OCI-LY1 (cell line): ENCODE data around the gene RAB25.
A peak's percentile ranks its signal among the peaks of the same experiment; 100 is the strongest.

Experiments
- H2AFZ ChIP-seq: fragments of 200-600 bp; sonication (generic), shearing (Covaris generic); 2 replicates; pipeline ENCODE4 v1.6.0; 2014; ENCODE audit warnings: antibody characterized with exemption, mild to moderate bottlenecking, low read length
- H3F3A ChIP-seq: fragments of 200-600 bp; sonication (generic), shearing (Covaris generic); 2 replicates; pipeline ENCODE4 v1.6.0; 2014; ENCODE audit warnings: mild to moderate bottlenecking, antibody characterized with exemption, low read length, moderate library complexity; ENCODE audit not compliant: insufficient read depth
- H3K27ac ChIP-seq: fragments of 200-600 bp; sonication (generic); 2 replicates; pipeline ENCODE4 v1.5.1; 2014; ENCODE audit warnings: low read length, mixed run types, mild to moderate bottlenecking, low read depth; ENCODE audit not compliant: poor library complexity, severe bottlenecking
- H3K27me3 ChIP-seq: fragments of 200-600 bp; sonication (generic); 2 replicates; pipeline ENCODE4 v1.6.0; 2014; ENCODE audit warnings: antibody characterized with exemption, mild to moderate bottlenecking, low read length, moderate library complexity; ENCODE audit not compliant: insufficient read depth
- H3K36me3 ChIP-seq: fragments of 200-600 bp; sonication (generic); 2 replicates; pipeline ENCODE4 v1.6.1; 2014; ENCODE audit warnings: mild to moderate bottlenecking, antibody characterized with exemption, low read length, moderate library complexity, mixed read lengths; ENCODE audit not compliant: insufficient read depth
- H3K4me1 ChIP-seq: fragments of 200-600 bp; sonication (generic); 2 replicates; pipeline ENCODE4 v1.5.1; 2014; ENCODE audit warnings: mild to moderate bottlenecking, low read length, moderate library complexity; ENCODE audit not compliant: insufficient read depth, severe bottlenecking
- H3K4me2 ChIP-seq: fragments of 200-600 bp; sonication (generic), shearing (Covaris generic); 2 replicates; pipeline ENCODE4 v1.6.1; 2014; ENCODE audit warnings: low read length
- H3K4me3 ChIP-seq: fragments of 200-600 bp; sonication (generic); 2 replicates; pipeline ENCODE4 v1.5.1; 2014; ENCODE audit warnings: low read length, low read depth, mild to moderate bottlenecking, mixed read lengths; ENCODE audit not compliant: poor library complexity, severe bottlenecking
- H3K79me2 ChIP-seq: fragments of 200-600 bp; shearing (Covaris generic); 2 replicates; pipeline ENCODE4 v1.6.1; 2016; ENCODE audit warnings: mixed run types, low read length, mixed read lengths; ENCODE audit not compliant: insufficient read depth
- H3K9ac ChIP-seq: fragments of 200-600 bp; sonication (generic), shearing (Covaris generic); 2 replicates; pipeline ENCODE4 v1.6.1; 2014; ENCODE audit warnings: mild to moderate bottlenecking, low read length, mixed read lengths
- H3K9me2 ChIP-seq: fragments of 200-600 bp; sonication (generic), shearing (Covaris generic); 2 replicates; pipeline ENCODE4 v1.6.1; 2014; ENCODE audit warnings: low read depth, mild to moderate bottlenecking, low read length, mixed read lengths
- H3K9me3 ChIP-seq: fragments of 200-600 bp; shearing (Covaris generic); 2 replicates; pipeline ENCODE4 v1.6.1; 2014; ENCODE audit warnings: low read length, mixed read lengths
- H4K20me1 ChIP-seq: fragments of 200-600 bp; sonication (generic), shearing (Covaris generic); 2 replicates; pipeline ENCODE4 v1.6.0; 2016; ENCODE audit warnings: mild to moderate bottlenecking, low read length; ENCODE audit not compliant: insufficient read depth
- CTCF ChIP-seq: fragments of 200-600 bp; sonication (generic), shearing (Covaris generic); IDR thresholded peaks from 2 replicates; pipeline ENCODE4 v1.5.1; 2017; ENCODE audit warnings: mild to moderate bottlenecking, antibody characterized with exemption, low read length, moderate library complexity, mixed read lengths
- EZH2 ChIP-seq: fragments of 200-600 bp; sonication (generic), shearing (Covaris generic); IDR thresholded peaks from 2 replicates; pipeline ENCODE4 v1.8.0; 2017; ENCODE audit warnings: borderline replicate concordance, mixed run types, mild to moderate bottlenecking, antibody characterized with exemption, low read length, moderate library complexity, mixed read lengths

Gene RAB25

GRCh38 chr1:156095906-156096508 is 35.0 kb downstream of the RAB25 start:
- H3K9me3 ChIP-seq: no peaks in the 10 kb centered on the region
- no peaks in the 10 kb centered on the region for H4K20me1 ChIP-seq
- no peak overlapping the region for H3K27ac ChIP-seq
- no peak for TF ChIP-seq CTCF
- no peak for TF ChIP-seq EZH2
- H3K4me1 ChIP-seq: no peaks in the 10 kb centered on the region
- no peak overlapping the region for H3K4me2 ChIP-seq
- H3K9ac ChIP-seq: no peak overlapping the region
- H3K4me3 ChIP-seq: no peak overlapping the region
- H3K36me3 ChIP-seq: no peaks in the 10 kb centered on the region
- H2AFZ ChIP-seq: no peak overlapping the region
- no peaks in the 10 kb centered on the region for H3K79me2 ChIP-seq
- H3K9me2 ChIP-seq: no peaks in the 10 kb centered on the region
- no peaks in the 10 kb centered on the region for H3F3A ChIP-seq
- peaks cover 4% of the 10 kb centered on the region; the same call in 1 of the 2 replicates for H3K27me3 ChIP-seq

GRCh38 chr1:156096640-156097391 is 35.9 kb downstream of the RAB25 start:
- Histone ChIP-seq H3K79me2 (no peaks in the 10 kb centered on the region), H3K9ac (no peak overlapping the region), H3K4me2 (no peak overlapping the region), H3K27ac (no peak overlapping the region), H3K4me1 (no peaks in the 10 kb centered on the region), H3K36me3 (no peaks in the 10 kb centered on the region), H3K27me3 (no peaks in the 10 kb centered on the region; the same call in 1 of the 2 replicates), H3K9me3 (no peaks in the 10 kb centered on the region), H2AFZ (no peak overlapping the region), H3F3A (no peaks in the 10 kb centered on the region), H3K9me2 (no peaks in the 10 kb centered on the region), H4K20me1 (no peaks in the 10 kb centered on the region), H3K4me3 (no peak overlapping the region)
- TF ChIP-seq EZH2 (no peak), CTCF (peak; percentile 98)

GRCh38 chr1:156097499-156098178 is 36.7 kb downstream of the RAB25 start:
- no peaks in the 10 kb centered on the region for H3F3A ChIP-seq
- no peaks in the 10 kb centered on the region for H4K20me1 ChIP-seq
- no peaks in the 10 kb centered on the region for H3K4me1 ChIP-seq
- H3K4me3 ChIP-seq: no peak overlapping the region
- H2AFZ ChIP-seq: no peak overlapping the region
- no peaks in the 10 kb centered on the region for H3K9me2 ChIP-seq
- no peak overlapping the region for H3K9ac ChIP-seq
- no peak overlapping the region for H3K27ac ChIP-seq
- no peaks in the 10 kb centered on the region for H3K36me3 ChIP-seq
- H3K4me2 ChIP-seq: no peak overlapping the region
- no peaks in the 10 kb centered on the region for H3K9me3 ChIP-seq
- H3K27me3 ChIP-seq: no peaks in the 10 kb centered on the region; the same call in 1 of the 2 replicates
- no peaks in the 10 kb centered on the region for H3K79me2 ChIP-seq
- TF ChIP-seq EZH2: no peak
- no peak for TF ChIP-seq CTCF
